ENCODE results near the gene HERC3. TPM values are rescaled to one million over a fixed set of nuclear protein-coding genes. Genes with fewer than 3 reads are reported as not detected.

Gene HERC3
- total and polyA plus RNA-seq, 4 donors, result 5.1 to 22.1 (median 10.0) TPM

DNA sequence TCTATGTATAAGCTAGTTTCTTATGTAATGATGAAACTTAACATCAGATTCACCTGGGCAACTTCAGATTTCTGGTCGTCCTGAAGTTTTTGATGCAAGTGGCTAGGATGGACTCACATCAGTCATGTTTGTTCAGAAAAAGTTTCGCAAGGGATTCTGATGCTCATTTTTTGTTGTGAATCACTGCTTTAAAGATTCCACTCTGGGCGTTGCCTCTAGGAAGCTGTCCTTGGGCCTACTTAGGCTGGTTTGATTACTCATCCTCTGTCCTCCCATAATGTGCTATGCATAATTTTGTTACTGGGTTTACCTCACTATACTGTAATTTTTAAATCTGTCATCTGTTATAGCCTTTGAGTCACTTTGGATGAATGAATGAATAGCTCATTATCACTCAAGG is 30.8 kb downstream of the HERC3 start:
- Histone ChIP-seq H3K4me1 (ENCODE audit: control insufficient read depth in 4 of 4, insufficient read depth in 4 of 4, low read length in 3 of 4) (no peaks in the 10 kb centered on the region), H3K9ac (ENCODE audit: low read depth in 1 of 2, low read length in 2 of 2) (no peak overlapping the region), H3K27me3 (ENCODE audit: control insufficient read depth in 4 of 4, insufficient read depth in 4 of 4, low read length in 3 of 4) (no peaks in the 10 kb centered on the region), H3K9me3 (ENCODE audit: control insufficient read depth in 4 of 4, low read length in 3 of 4) (peaks cover 0 to 2% (median 0%) of the 10 kb centered on the region in 4 donors), H3K4me3 (ENCODE audit: low read depth in 1 of 3, low read length in 3 of 3) (no peak overlapping the region), H3K27ac (ENCODE audit: low read depth in 1 of 2, low read length in 2 of 2) (no peak overlapping the region), H3K36me3 (ENCODE audit: control insufficient read depth in 4 of 4, insufficient read depth in 3 of 4, low read depth in 1 of 4, low read length in 3 of 4) (peaks cover 0 to 5% (median 0%) of the 10 kb centered on the region in 4 donors)
- DNase-seq (ENCODE audit: low spot score), result no peak
- 93% methylated on average over 3 of the region's 3 CpGs for WGBS
- TF ChIP-seq SP1 (IDR thresholded peaks at IDR 0.05) (no peak), JUND (IDR thresholded peaks at IDR 0.05) (no peak), RAD21 (IDR thresholded peaks at IDR 0.05) (no peak), TAF1 (conservative IDR thresholded peaks at IDR 0.05) (no peak), GABPA (IDR thresholded peaks at IDR 0.05 in 1 of 2, conservative IDR thresholded peaks at IDR 0.05 in 1 of 2) (no peak), HNF4G (IDR thresholded peaks at IDR 0.05) (no peak), MAX (IDR thresholded peaks at IDR 0.05) (no peak), FOXA2 (IDR thresholded peaks at IDR 0.05) (no peak), FOXA1 (IDR thresholded peaks at IDR 0.05) (no peak), EGR1 (IDR thresholded peaks at IDR 0.05; ENCODE audit: low read depth in 2 of 2) (no peak), HNF4A (conservative IDR thresholded peaks at IDR 0.05) (no peak)
- TF ChIP-seq, protein P1, sequence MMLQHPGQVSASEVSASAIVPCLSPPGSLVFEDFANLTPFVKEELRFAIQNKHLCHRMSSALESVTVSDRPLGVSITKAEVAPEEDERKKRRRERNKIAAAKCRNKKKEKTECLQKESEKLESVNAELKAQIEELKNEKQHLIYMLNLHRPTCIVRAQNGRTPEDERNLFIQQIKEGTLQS (IDR thresholded peaks at IDR 0.05), result no peak
- TF ChIP-seq, protein P2, sequence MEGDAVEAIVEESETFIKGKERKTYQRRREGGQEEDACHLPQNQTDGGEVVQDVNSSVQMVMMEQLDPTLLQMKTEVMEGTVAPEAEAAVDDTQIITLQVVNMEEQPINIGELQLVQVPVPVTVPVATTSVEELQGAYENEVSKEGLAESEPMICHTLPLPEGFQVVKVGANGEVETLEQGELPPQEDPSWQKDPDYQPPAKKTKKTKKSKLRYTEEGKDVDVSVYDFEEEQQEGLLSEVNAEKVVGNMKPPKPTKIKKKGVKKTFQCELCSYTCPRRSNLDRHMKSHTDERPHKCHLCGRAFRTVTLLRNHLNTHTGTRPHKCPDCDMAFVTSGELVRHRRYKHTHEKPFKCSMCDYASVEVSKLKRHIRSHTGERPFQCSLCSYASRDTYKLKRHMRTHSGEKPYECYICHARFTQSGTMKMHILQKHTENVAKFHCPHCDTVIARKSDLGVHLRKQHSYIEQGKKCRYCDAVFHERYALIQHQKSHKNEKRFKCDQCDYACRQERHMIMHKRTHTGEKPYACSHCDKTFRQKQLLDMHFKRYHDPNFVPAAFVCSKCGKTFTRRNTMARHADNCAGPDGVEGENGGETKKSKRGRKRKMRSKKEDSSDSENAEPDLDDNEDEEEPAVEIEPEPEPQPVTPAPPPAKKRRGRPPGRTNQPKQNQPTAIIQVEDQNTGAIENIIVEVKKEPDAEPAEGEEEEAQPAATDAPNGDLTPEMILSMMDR (IDR thresholded peaks at IDR 0.05; ENCODE audit: low read depth, low read length, missing input control), result no peak

GRCh38 chr4:88628746-88629145 is 36.5 kb downstream of the HERC3 start:
- no peak for TF ChIP-seq HNF4G (IDR thresholded peaks at IDR 0.05)
- TF ChIP-seq TAF1 (conservative IDR thresholded peaks at IDR 0.05), result no peak
- TF ChIP-seq YY1 (IDR thresholded peaks at IDR 0.05), result no peak
- TF ChIP-seq, protein P1 (IDR thresholded peaks at IDR 0.05), result no peak
- no peak for TF ChIP-seq SP1 (IDR thresholded peaks at IDR 0.05)
- Histone ChIP-seq H3K4me3 (ENCODE audit: low read depth in 1 of 3, low read length in 3 of 3) (no peak overlapping the region), H3K9ac (ENCODE audit: low read depth in 1 of 2, low read length in 2 of 2) (no peak overlapping the region), H3K4me1 (ENCODE audit: control insufficient read depth in 4 of 4, insufficient read depth in 4 of 4, low read length in 3 of 4) (no peaks in the 10 kb centered on the region), H3K36me3 (ENCODE audit: control insufficient read depth in 4 of 4, insufficient read depth in 3 of 4, low read depth in 1 of 4, low read length in 3 of 4) (no peaks in the 10 kb centered on the region), H3K27ac (ENCODE audit: low read depth in 1 of 2, low read length in 2 of 2) (no peak overlapping the region), H3K27me3 (ENCODE audit: control insufficient read depth in 4 of 4, insufficient read depth in 4 of 4, low read length in 3 of 4) (no peaks in the 10 kb centered on the region), H3K9me3 (ENCODE audit: control insufficient read depth in 4 of 4, low read length in 3 of 4) (peaks cover 0 to 2% (median 0%) of the 10 kb centered on the region in 4 donors)
- 97% methylated on average over 8 of the region's 8 CpGs for WGBS
- no peak for DNase-seq (ENCODE audit: low spot score)

DNA sequence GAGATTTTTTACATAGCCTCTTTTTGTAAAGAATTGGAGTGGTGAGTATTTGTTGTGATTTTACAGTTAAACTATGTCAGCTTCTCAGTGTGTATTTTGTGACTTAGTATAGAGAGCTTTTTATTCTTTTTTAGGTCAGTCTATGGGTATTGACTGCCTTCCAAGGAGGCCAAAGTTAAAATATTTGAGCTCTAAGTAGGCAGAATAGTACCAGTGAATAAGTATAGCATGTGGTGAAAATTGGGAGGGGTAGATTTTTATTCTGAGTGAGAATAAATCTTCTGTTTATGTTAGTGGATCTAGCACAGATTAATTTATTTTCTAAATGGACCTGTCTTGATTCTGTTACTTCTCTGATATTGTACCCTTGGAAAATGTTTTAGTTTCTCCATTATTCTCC is 37.5 kb downstream of the HERC3 start:
- H3K9ac ChIP-seq (ENCODE audit: low read depth in 1 of 2, low read length in 2 of 2), result no peak overlapping the region
- H3K36me3 ChIP-seq (ENCODE audit: control insufficient read depth in 4 of 4, insufficient read depth in 3 of 4, low read depth in 1 of 4, low read length in 3 of 4), result no peaks in the 10 kb centered on the region
- TF ChIP-seq GABPA (IDR thresholded peaks at IDR 0.05 in 1 of 2, conservative IDR thresholded peaks at IDR 0.05 in 1 of 2) (no peak), RXRA (IDR thresholded peaks at IDR 0.05) (no peak), JUND (IDR thresholded peaks at IDR 0.05) (no peak), FOXA1 (IDR thresholded peaks at IDR 0.05) (no peak), YY1 (IDR thresholded peaks at IDR 0.05) (no peak)
- TF ChIP-seq, protein P1 (IDR thresholded peaks at IDR 0.05), result no peak
- no peak for DNase-seq (ENCODE audit: low spot score)
- no peaks in the 10 kb centered on the region for H3K4me1 ChIP-seq (ENCODE audit: control insufficient read depth in 4 of 4, insufficient read depth in 4 of 4, low read length in 3 of 4)
- no peaks in the 10 kb centered on the region for H3K9me3 ChIP-seq (ENCODE audit: control insufficient read depth in 4 of 4, low read length in 3 of 4)
- no peak overlapping the region for H3K27ac ChIP-seq (ENCODE audit: low read depth in 1 of 2, low read length in 2 of 2)
- H3K27me3 ChIP-seq (ENCODE audit: control insufficient read depth in 4 of 4, insufficient read depth in 4 of 4, low read length in 3 of 4), result no peaks in the 10 kb centered on the region
- H3K4me3 ChIP-seq (ENCODE audit: low read depth in 1 of 3, low read length in 3 of 3), result no peak overlapping the region

All from liver (tissue), 9 donors.